ENCODE results near the gene C12orf76. TPM values are rescaled to one million over a fixed set of nuclear protein-coding genes. Genes with fewer than 3 reads are reported as not detected.
"Not testable (repeated sequence)": the region's sequence is repeated elsewhere in the genome, so short reads cannot be mapped to it uniquely, and the experiment has no call there.

Gene C12orf76
- total and polyA plus RNA-seq, 9 donors: 18.8 to 30.2 (median 24.4) TPM

- H3K4me1 ChIP-seq (ENCODE audit: control insufficient read depth, insufficient read depth, low read length); H3K27ac ChIP-seq (ENCODE audit: low read length); H3K36me3 ChIP-seq (ENCODE audit: control insufficient read depth, insufficient read depth, low read length); H3K4me3 ChIP-seq (ENCODE audit: low read length); H3K27me3 ChIP-seq (ENCODE audit: control insufficient read depth, insufficient read depth, low read length); H3K9me3 ChIP-seq (replicated peaks; ENCODE audit: control insufficient read depth, low read depth, low read length); DNase-seq: not testable (repeated sequence)
- 97% methylated on average over 8 of the region's 9 CpGs for WGBS (ENCODE audit: insufficient coverage)
Observed at GRCh38 chr12:110068115-110068514, 19.8 kb upstream of the C12orf76 start.

DNA sequence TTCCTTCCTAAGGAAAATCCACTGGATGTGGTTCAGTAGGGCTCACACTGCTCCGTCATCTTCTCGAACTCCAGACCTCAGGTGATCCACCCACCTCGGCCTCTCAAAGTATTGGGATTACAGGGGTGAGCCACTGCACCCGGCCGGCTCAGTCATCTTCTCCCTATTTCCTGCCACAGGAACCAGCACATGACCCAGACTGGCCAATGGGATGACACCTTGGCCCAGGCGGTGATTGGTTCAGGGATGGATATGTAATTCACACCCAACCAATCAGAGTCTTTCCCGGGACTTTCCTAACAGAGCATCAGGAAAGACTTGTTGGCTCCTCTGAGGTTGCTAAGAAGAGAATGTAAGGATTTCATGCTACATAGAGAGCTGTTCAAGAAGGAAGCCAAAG is 19.2 kb upstream of the C12orf76 start:
- Histone ChIP-seq H3K27ac (ENCODE audit: low read length) (no peak overlapping the region), H3K36me3 (ENCODE audit: control insufficient read depth, insufficient read depth, low read length) (no peaks in the 10 kb centered on the region), H3K9me3 (replicated peaks; ENCODE audit: control insufficient read depth, low read depth, low read length) (no peaks in the 10 kb centered on the region), H3K27me3 (ENCODE audit: control insufficient read depth, insufficient read depth, low read length) (no peaks in the 10 kb centered on the region), H3K4me1 (ENCODE audit: control insufficient read depth, insufficient read depth, low read length) (no peaks in the 10 kb centered on the region), H3K4me3 (ENCODE audit: low read length) (no peak overlapping the region)
- no CpG with 5 or more reads among the region's 7 CpGs for WGBS (ENCODE audit: insufficient coverage)
- no peak for DNase-seq

GRCh38 chr12:110065540-110065939 is 17.2 kb upstream of the C12orf76 start:
- no peaks in the 10 kb centered on the region for H3K4me1 ChIP-seq (ENCODE audit: control insufficient read depth, insufficient read depth, low read length)
- no peaks in the 10 kb centered on the region for H3K36me3 ChIP-seq (ENCODE audit: control insufficient read depth, insufficient read depth, low read length)
- DNase-seq: no peak
- no peak overlapping the region for H3K27ac ChIP-seq (ENCODE audit: low read length)
- no peaks in the 10 kb centered on the region for H3K9me3 ChIP-seq (replicated peaks; ENCODE audit: control insufficient read depth, low read depth, low read length)
- no peaks in the 10 kb centered on the region for H3K27me3 ChIP-seq (ENCODE audit: control insufficient read depth, insufficient read depth, low read length)
- H3K4me3 ChIP-seq (ENCODE audit: low read length): no peak overlapping the region
- WGBS (ENCODE audit: insufficient coverage): 50% methylated on average over 1 of the region's 2 CpGs

- Histone ChIP-seq H3K27ac (ENCODE audit: low read length) (no peak overlapping the region), H3K9me3 (replicated peaks; ENCODE audit: control insufficient read depth, low read depth, low read length) (no peaks in the 10 kb centered on the region), H3K36me3 (ENCODE audit: control insufficient read depth, insufficient read depth, low read length) (no peaks in the 10 kb centered on the region), H3K27me3 (ENCODE audit: control insufficient read depth, insufficient read depth, low read length) (no peaks in the 10 kb centered on the region), H3K4me1 (ENCODE audit: control insufficient read depth, insufficient read depth, low read length) (no peaks in the 10 kb centered on the region), H3K4me3 (ENCODE audit: low read length) (no peak overlapping the region)
- WGBS (ENCODE audit: insufficient coverage): 90% methylated on average over 2 of the region's 2 CpGs
- no peak for DNase-seq
Observed at GRCh38 chr12:110062241-110062640, 13.9 kb upstream of the C12orf76 start.

DNA sequence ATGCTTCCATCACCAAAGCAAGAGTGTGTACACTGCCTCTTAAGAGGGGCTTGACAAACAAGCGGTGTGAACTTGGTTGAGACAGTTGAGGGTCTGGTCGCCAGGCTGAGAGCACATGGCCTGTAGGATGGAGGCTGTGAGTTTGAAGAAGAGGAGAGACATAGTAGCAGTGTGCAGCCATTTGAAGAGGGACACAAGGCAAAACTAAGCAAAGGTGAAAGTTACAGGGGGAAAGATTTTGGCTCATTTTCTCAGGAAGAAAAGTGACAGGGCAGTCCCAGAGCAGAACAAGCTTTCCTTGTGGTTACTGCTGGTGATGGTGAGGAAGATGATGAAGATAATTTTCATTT is 11.3 kb upstream of the C12orf76 start:
- H3K36me3 ChIP-seq (ENCODE audit: control insufficient read depth, insufficient read depth, low read length): no peaks in the 10 kb centered on the region
- WGBS (ENCODE audit: insufficient coverage): 86% methylated on average over 1 of the region's 2 CpGs
- no peak overlapping the region for H3K27ac ChIP-seq (ENCODE audit: low read length)
- no peaks in the 10 kb centered on the region for H3K4me1 ChIP-seq (ENCODE audit: control insufficient read depth, insufficient read depth, low read length)
- H3K27me3 ChIP-seq (ENCODE audit: control insufficient read depth, insufficient read depth, low read length): no peaks in the 10 kb centered on the region
- no peaks in the 10 kb centered on the region for H3K9me3 ChIP-seq (replicated peaks; ENCODE audit: control insufficient read depth, low read depth, low read length)
- H3K4me3 ChIP-seq (ENCODE audit: low read length): no peak overlapping the region
- DNase-seq: no peak

DNA sequence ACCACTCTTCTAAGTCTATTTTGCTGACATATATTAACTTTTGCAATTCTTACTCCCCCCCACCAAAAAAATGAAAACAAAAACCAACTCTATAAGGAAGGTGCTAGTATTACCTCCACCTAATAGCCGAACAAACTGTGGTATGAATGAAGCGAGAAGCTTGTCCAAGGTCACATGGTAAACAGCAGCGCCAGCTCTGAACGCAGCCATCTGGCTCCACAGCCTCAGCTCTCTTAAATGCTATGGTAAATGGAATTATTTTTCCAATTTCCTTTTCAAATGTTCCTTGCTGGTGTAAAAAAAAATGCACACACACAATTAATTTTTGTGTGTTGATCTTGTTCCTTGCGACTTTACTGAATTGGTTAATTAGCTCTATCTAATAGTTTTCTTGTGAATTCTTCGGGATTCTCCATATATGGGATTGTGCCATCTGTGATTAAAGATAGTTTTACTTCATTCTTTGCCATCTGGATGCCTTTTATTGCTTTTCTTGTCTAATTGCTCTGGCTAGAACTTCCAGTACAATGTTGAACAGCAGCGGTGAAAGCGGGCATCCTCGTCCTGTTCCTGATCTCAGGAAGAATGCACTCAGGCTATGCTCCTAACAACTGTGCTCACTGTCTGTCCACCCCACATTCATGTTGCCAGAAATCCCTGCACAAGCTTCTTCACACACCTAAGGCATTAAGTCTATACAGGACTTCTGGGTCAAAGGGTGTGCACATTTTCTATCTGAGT is 10.7 kb upstream of the C12orf76 start:
- H3K4me1 ChIP-seq (ENCODE audit: control insufficient read depth, insufficient read depth, low read length): no peaks in the 10 kb centered on the region
- no peaks in the 10 kb centered on the region for H3K27me3 ChIP-seq (ENCODE audit: control insufficient read depth, insufficient read depth, low read length)
- no peak overlapping the region for H3K4me3 ChIP-seq (ENCODE audit: low read length)
- H3K36me3 ChIP-seq (ENCODE audit: control insufficient read depth, insufficient read depth, low read length): no peaks in the 10 kb centered on the region
- no peak overlapping the region for H3K27ac ChIP-seq (ENCODE audit: low read length)
- no peak for DNase-seq
- WGBS (ENCODE audit: insufficient coverage): 75% methylated on average over 3 of the region's 9 CpGs
- H3K9me3 ChIP-seq (replicated peaks; ENCODE audit: control insufficient read depth, low read depth, low read length): no peaks in the 10 kb centered on the region

DNA sequence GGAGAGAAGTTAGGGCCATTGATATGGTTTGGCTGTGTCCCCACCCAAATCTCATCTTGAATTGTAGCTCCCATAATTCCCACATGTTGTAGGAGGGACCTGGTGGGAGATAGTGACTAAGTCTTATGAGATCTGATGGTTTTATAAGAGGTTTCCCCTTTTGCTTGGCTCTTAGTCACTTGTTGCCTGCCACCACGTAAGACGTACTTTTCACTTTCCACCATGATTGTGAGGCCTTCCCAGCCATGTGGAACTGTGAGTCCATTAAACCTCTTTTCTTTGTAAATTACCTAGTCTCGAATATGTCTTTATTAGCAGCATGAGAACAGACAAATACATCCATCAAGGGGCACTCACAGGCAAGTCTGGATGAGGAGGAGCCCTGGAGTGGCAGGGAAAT is 8.3 kb upstream of the C12orf76 start:
- not testable (repeated sequence) for H3K27ac ChIP-seq (ENCODE audit: low read length); H3K4me3 ChIP-seq (ENCODE audit: low read length); H3K9me3 ChIP-seq (replicated peaks; ENCODE audit: control insufficient read depth, low read depth, low read length); H3K36me3 ChIP-seq (ENCODE audit: control insufficient read depth, insufficient read depth, low read length); H3K27me3 ChIP-seq (ENCODE audit: control insufficient read depth, insufficient read depth, low read length); DNase-seq; H3K4me1 ChIP-seq (ENCODE audit: control insufficient read depth, insufficient read depth, low read length)
- whole genome bisulfite sequencing (ENCODE audit: insufficient coverage): no CpG with 5 or more reads among the region's 3 CpGs

DNA sequence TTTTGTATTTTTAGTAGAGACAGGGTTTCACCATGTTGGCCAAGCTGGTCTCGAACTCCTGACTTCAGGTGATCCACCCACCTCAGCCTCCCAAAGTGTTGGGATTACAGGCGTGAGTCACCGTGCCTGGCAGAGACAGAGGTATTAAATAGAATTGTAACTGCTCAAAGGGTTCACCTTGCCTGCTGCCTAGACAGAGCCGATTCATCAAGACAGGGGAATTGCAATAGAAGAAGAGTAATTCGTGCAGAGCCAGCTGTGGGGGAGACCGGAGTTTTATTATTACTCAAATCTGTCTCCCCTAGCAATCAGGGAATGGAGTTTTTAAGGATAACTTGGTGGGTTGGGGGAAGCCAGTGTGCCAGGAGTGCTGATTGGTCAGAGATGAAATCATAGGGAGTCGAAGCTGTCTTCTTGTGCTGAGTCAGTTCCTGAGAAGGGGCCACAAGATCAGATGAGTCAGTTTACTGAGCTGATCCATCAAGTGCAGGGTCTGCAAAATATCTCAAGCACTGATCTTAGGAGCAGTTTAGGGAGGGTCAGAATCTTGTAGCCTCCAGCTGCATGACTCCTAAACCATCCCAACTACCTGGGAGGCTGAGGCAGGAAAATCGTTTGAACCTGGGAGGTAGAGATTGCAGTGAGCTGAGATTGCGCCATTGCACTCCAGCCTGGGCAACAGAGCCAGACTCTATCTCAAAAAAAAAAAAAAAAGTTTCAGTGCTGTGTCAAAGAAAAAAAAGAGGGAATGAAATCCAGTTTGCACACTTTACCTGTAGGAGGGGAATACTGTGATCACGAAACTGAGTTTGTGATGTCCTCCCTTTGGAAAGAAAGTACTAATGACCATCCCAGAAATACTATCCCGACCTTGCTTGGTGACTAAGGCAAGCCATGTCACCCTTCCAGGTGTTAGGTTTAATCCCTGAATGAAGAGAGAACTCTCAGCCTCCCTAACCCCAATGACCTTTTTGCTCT is 7.3 kb upstream of the C12orf76 start:
- H3K4me3 ChIP-seq (ENCODE audit: low read length); DNase-seq; H3K27me3 ChIP-seq (ENCODE audit: control insufficient read depth, insufficient read depth, low read length); H3K9me3 ChIP-seq (replicated peaks; ENCODE audit: control insufficient read depth, low read depth, low read length); H3K4me1 ChIP-seq (ENCODE audit: control insufficient read depth, insufficient read depth, low read length); H3K36me3 ChIP-seq (ENCODE audit: control insufficient read depth, insufficient read depth, low read length); H3K27ac ChIP-seq (ENCODE audit: low read length): not testable (repeated sequence)
- WGBS (ENCODE audit: insufficient coverage): 28% methylated on average over 3 of the region's 11 CpGs

DNA sequence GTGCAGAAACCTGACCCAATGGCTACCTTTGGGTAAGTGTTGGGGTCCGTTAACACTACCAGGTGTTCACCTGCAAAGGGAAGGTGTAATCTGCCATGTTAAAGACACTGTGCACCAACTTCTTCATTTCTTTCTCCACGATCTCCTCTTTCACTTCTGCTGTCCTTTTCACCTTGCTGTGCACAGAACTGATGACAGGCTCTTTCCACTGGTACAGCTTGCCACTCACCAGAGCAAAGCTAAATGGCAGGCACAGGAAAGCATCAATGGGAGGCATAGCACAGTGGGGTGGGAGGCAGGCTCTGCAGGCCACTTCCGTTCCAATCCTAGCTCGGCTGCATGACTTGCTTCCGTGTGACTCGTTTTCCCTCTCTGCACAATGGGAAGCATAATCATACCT is 2.6 kb upstream of the C12orf76 start:
- WGBS (ENCODE audit: insufficient coverage): 68% methylated on average over 3 of the region's 6 CpGs
- no peaks in the 10 kb centered on the region for H3K9me3 ChIP-seq (replicated peaks; ENCODE audit: control insufficient read depth, low read depth, low read length)
- H3K4me3 ChIP-seq (ENCODE audit: low read length): no peak overlapping the region
- no peaks in the 10 kb centered on the region for H3K27me3 ChIP-seq (ENCODE audit: control insufficient read depth, insufficient read depth, low read length)
- no peaks in the 10 kb centered on the region for H3K36me3 ChIP-seq (ENCODE audit: control insufficient read depth, insufficient read depth, low read length)
- peaks cover 12% of the 10 kb centered on the region for H3K4me1 ChIP-seq (ENCODE audit: control insufficient read depth, insufficient read depth, low read length)
- no peak for DNase-seq
- H3K27ac ChIP-seq (ENCODE audit: low read length): no peak overlapping the region

DNA sequence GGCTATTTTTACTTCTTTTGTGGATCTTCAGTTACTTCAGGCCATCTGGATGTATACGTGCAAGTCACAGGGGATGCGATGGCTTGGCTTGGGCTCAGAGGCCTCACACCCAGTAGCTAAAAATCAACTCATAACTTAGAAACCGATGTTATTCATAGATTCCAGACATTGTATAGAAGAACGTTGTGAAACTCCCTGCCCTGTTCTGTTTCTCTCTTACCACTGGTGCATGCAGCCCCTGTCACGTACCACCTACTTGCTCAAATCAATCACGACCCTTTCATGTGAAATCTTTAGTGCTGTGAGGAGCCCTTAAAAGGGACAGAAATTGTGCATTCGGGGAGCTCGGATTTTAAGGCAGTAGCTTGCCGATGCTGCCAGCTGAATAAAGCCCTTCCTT is 1.3 kb upstream of the C12orf76 start:
- not testable (repeated sequence) for H3K4me3 ChIP-seq (ENCODE audit: low read length); DNase-seq; H3K9me3 ChIP-seq (replicated peaks; ENCODE audit: control insufficient read depth, low read depth, low read length); H3K27me3 ChIP-seq (ENCODE audit: control insufficient read depth, insufficient read depth, low read length); H3K27ac ChIP-seq (ENCODE audit: low read length); H3K36me3 ChIP-seq (ENCODE audit: control insufficient read depth, insufficient read depth, low read length)
- 59% methylated on average over 4 of the region's 9 CpGs for WGBS (ENCODE audit: insufficient coverage)
- H3K4me1 ChIP-seq (ENCODE audit: control insufficient read depth, insufficient read depth, low read length): peaks cover 12% of the 10 kb centered on the region

Data from muscle of leg (tissue), 11 donors.